NCI-H1436 (cell line): ENCODE results near the gene ASPRV1.
"Not testable (repeated sequence)": the region's sequence is repeated elsewhere in the genome, so short reads cannot be mapped to it uniquely, and the experiment has no call there.

Experiments
- DNase-seq: peaks from one replicate; lab custom pipeline; 2025; lab: John Stamatoyannopoulos, UW

The ASPRV1 gene

GRCh38 chr2:69961496-69961895 lies at the start of gene ASPRV1:
Gene ASPRV1 (minus strand): TSS chr2:69961631. CDS start chr2:69961436, 195 bp downstream.
- no peak for DNase-seq

DNA sequence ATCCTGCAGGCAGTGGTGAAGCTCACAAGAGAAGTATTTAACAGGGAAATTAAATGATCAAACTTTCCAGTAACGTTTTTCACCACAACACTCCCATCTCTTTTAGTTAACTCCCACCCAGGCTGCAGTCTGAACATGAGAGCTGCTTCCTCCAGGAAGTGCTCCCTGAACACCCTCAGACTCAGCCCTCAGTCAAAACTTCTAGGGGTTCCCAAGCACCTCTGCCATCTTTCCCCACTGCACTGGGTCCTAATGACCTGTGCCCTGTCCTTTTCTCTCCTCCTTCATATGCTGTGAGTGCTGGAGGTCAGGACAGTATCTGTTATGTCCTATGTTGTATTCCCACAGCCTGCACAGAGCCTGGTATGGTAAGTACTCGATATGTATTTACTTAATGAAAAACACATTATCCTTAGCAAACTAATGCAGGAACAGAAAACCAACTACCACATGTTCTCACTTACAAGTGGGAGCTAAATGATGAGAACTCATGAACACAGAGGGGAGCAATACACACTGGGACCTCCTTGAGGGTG lies 49.2 kb upstream of the ASPRV1 start:
- no peak for DNase-seq

DNA sequence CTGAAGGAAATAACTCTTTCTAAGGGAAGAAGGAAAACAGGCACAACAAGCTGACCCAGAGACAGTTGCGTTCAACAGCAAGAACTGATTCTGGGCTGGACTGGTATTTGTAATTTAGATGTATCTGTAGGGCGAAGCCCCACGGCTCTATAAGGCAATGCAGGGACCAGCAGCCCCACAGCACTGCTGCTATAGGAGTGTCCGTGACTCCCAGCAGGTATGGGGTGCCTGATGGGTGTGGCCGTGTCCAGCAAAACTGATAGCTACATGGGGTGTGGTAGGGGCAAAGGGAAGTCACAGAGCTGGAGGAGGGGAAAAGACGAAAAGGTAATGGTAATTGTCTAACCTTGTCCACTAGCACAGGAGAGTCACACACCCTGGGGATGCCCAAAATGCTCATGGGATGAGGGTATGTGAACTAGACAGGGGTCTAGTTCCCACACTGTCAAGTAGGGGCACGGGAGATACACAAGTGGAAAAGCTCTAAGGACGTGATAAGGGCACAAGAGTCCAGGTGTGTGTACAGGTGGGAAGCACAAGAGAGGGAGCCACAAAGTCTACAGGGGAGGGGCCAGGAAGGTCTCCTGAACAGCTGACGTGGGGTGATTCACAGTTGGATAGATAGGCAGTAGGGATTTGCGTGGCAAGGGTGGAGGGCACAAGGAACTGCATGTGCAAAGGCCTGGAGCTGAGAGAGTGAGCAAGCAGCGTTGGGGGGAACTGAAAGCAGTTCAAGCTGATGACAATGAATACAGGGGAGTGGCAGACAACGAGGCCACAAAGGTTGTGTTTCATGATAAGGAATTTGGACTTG lies 48.5 kb upstream of the ASPRV1 start:
- no peak for DNase-seq

GRCh38 chr2:70008290-70008689 lies 46.9 kb upstream of the ASPRV1 start:
- DNase-seq, result no peak

- no peak for DNase-seq
Observed at GRCh38 chr2:70007151-70007550, 45.7 kb upstream of the ASPRV1 start.

- DNase-seq, result no peak
Observed at GRCh38 chr2:70006447-70006784, 45.0 kb upstream of the ASPRV1 start.

DNA sequence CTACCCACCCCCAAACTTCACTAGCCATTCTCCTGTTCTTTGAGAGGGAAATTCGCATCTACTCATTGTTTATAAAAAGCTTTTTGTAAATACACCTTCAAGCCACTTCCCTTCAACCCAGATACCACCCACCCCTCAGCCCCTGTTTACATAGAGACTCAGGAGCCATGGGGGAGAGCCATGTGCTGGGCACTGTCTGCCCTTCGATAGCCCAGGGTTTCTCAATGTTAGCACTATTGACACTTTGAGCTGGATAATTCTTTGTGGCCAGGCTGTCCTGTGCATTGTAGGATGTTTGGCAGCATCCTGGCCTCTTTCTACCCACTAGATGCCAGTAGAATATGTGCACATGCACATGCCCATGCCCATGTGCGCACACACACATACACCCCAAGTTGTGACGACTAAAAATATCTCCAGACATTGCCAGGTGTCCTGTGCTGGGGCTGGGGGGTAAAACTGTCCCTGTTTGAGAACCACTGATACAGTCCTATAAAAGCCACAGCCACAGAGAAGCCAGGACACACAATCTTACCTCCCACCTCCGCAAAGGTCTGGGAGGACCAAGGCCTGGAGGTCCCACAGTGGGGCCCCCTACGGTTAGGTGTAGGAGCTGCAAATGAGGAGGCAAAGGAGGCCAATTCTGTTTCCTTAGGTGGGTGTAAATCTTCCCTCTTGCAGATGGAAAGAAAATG lies 44.5 kb upstream of the ASPRV1 start:
- DNase-seq, result no peak

DNA sequence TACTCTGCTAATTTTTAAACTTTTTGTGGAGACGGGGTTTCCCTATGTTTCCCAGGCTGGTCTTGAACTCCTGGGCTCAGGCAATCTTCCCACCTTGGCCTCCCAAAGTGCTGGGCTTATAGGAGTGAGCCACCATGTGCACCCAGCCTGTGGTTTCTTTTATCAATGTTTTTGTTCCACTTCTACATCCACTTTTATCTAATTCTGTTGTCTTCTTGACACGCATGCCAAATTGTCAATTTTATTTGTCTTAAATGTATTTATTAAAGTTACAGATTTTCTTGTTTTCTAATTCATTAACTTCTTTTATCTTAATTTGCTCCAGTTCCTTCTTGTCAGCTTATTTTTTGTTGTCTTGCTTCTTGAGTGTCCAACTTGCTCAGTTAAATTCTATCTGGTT lies 43.8 kb upstream of the ASPRV1 start:
- DNase-seq, result no peak

GRCh38 chr2:70003093-70003830 lies 41.8 kb upstream of the ASPRV1 start:
- DNase-seq, result no peak

GRCh38 chr2:70002241-70002899 lies 40.9 kb upstream of the ASPRV1 start:
- DNase-seq, result peak; percentile 23

- not testable (repeated sequence) for DNase-seq
Observed at GRCh38 chr2:70000529-70000928, 39.1 kb upstream of the ASPRV1 start.

GRCh38 chr2:69998761-69999160 lies 37.3 kb upstream of the ASPRV1 start:
- no peak for DNase-seq

DNA sequence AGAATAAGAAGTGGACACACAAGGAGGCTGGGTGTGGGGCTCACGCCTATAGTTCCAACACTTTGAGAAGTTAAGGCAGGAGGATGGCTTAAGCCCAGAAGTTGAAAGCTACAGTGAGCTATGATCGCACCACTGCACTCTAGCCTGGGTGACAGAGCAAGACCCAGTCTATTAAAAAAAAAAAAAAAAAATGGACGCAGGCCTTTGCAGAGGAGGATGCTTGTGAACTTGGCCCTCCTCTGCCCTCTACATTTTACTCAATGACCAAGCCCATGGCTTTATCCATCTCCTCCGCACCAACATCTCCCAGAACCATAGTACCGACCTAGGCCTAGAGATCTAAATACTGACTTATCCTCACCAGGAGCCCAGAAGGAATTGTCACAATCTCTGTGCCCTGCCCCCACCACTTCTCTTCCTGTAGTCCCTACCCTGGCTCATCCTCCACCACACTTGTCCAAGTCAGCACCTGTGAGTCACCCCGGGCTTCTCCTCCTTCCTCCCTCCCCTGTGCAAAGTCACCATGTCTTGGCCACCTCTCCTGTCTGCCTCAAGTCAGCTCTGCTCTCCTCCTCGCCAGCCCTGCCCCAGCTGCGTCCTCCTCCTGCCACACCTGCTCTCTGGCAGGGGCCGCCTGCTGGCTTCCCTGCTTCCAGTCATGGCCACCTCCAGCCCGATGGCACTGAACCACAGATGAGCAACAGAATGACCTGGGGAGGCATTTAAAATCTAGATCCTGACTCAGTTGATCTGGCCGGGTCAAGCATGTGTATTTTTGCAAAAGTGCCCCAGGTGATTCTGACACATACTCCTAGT lies 35.8 kb upstream of the ASPRV1 start:
- DNase-seq, result no peak

GRCh38 chr2:69995511-69995910 lies 34.1 kb upstream of the ASPRV1 start:
- no peak for DNase-seq

GRCh38 chr2:69994166-69994565 lies 32.7 kb upstream of the ASPRV1 start:
- no peak for DNase-seq

- no peak for DNase-seq
Observed at GRCh38 chr2:69993708-69994107, 32.3 kb upstream of the ASPRV1 start.

DNA sequence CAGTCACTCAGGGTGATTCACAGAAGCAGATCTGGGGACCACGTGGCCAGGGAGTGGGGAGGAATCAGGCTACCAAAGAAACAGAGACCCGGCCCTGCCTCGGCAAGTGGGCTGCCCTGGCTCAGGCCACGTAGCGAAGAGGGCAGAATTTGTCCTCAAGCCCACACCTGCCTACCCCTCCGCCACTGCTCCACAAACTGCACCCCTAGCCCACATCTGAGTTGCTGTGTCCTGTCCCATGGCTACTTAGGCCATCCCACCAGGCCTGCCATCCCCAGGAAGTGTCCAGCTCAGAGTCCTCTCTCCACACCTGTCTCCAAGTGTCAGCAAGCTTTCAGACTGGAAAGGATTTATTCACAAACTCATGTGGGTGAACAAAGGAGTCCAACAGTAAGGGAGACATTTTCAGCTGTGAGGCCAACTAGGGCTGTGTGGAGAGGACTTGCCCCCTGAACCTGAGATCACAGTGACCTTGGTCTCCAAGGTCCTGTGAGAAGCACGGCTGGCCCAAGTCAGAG lies 31.7 kb upstream of the ASPRV1 start:
- DNase-seq, result no peak

- no peak for DNase-seq
Observed at GRCh38 chr2:69992310-69993047, 31.0 kb upstream of the ASPRV1 start.

DNA sequence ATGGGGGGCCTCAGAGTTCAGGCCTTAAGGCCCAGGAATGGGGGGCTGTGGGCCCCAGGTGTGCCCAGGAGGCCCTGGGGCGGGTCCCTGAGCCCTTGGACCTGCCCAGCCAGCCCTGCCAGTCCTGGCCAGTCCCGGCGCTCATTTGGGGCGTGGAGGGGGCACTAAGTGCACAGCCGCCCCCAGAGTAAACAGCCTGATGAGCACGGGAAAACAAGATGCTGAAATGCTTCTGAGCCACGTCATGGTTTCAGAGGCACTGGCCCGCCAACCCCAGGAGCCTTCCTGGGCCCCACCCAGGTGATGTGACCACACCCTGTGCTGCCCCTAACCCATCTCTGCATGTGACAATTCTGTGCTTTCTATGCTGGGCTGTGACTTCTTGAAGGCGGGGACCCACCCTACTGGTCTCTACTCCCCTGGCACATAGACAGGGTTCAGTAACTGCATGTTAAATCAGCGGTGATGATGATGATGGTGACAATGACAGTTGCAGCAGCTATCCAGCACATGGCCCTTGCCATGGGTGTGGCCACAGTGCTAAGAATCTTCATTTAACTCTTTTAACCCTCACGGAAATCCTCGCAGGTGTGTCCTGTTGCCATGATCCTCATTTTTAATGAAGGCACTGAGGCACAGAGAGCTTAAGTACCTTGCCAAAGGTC lies 28.1 kb upstream of the ASPRV1 start:
- DNase-seq, result no peak

GRCh38 chr2:69989009-69989408 lies 27.6 kb upstream of the ASPRV1 start:
- DNase-seq, result no peak
